Measurements from ENCODE around the gene DNAH8.

DNAH8 gene

DNA sequence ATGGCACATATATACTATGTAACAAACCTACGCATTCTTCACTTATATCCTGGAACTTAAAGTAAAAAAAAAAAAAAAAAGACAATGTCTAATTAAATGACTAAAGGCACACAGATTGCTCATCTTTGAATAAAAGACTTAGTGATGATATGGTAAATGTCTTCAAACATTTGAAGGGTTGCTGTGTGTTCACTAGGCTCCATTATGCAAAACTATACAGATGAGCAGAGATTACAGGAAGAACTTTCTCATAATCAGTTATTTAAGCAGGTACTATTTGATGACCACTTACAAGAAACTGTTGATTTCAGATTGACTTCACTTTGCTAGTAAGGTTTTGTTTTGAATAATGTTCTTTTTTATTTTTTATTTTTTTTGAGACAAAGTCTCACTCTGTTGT is 34.4 kb downstream of the DNAH8 start:
- DNase-seq (no peak), ATAC-seq (replicated peaks) (no peak)
- no peaks in the 10 kb centered on the region for H3K36me3 Mint-ChIP-seq
- H3K4me1 Mint-ChIP-seq: no peaks in the 10 kb centered on the region
- H3K27ac Mint-ChIP-seq: no peak overlapping the region
- H3K4me3 Mint-ChIP-seq: no peak overlapping the region
- no peaks in the 10 kb centered on the region for H3K9me3 Mint-ChIP-seq
- H3K27me3 Mint-ChIP-seq: peaks cover 5 to 32% of the 10 kb centered on the region in 2 donors

- DNase-seq (no peak), ATAC-seq (replicated peaks) (no peak)
- H3K36me3 Mint-ChIP-seq: no peaks in the 10 kb centered on the region
- no peak overlapping the region for H3K27ac Mint-ChIP-seq
- no peak overlapping the region for H3K4me3 Mint-ChIP-seq
- H3K9me3 Mint-ChIP-seq: no peaks in the 10 kb centered on the region
- H3K27me3 Mint-ChIP-seq: peaks cover 5 to 22% of the 10 kb centered on the region in 2 donors
- no peaks in the 10 kb centered on the region for H3K4me1 Mint-ChIP-seq
Observed at GRCh38 chr6:38750968-38751615, 36.0 kb downstream of the DNAH8 start.

DNA sequence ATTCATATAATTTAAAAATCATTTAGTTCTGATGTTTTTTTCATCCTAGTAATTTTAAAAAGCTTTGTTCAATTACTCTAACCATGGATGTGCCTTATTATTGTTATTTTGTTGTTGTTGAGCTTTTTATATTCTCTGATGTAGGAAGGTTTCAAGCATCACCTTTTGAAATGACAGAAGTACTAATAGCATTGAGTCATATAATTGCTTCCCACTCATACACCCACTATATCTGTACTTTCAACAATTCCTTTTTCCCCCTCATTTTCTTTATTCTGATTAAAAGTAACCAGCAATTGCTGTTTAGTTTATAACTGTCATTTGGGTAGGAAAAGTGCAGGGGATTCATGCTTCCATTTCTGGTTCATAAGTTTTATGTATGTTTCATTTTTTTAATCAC is 38.6 kb downstream of the DNAH8 start:
- no peak overlapping the region for H3K4me3 Mint-ChIP-seq
- H3K9me3 Mint-ChIP-seq: no peaks in the 10 kb centered on the region
- no peak overlapping the region for H3K27ac Mint-ChIP-seq
- no peak for DNase-seq
- no peaks in the 10 kb centered on the region for H3K36me3 Mint-ChIP-seq
- peaks cover 5 to 15% of the 10 kb centered on the region in 2 donors for H3K27me3 Mint-ChIP-seq
- no peak for ATAC-seq (replicated peaks)
- H3K4me1 Mint-ChIP-seq: no peaks in the 10 kb centered on the region

- Mint-ChIP-seq H3K36me3 (no peaks in the 10 kb centered on the region), H3K4me3 (no peak overlapping the region), H3K27me3 (peaks cover 5 to 8% of the 10 kb centered on the region in 2 donors), H3K27ac (no peak overlapping the region), H3K9me3 (no peaks in the 10 kb centered on the region), H3K4me1 (no peaks in the 10 kb centered on the region)
- ATAC-seq (replicated peaks) (no peak), DNase-seq (no peak)
Observed at GRCh38 chr6:38755207-38755606, 40.1 kb downstream of the DNAH8 start.

DNA sequence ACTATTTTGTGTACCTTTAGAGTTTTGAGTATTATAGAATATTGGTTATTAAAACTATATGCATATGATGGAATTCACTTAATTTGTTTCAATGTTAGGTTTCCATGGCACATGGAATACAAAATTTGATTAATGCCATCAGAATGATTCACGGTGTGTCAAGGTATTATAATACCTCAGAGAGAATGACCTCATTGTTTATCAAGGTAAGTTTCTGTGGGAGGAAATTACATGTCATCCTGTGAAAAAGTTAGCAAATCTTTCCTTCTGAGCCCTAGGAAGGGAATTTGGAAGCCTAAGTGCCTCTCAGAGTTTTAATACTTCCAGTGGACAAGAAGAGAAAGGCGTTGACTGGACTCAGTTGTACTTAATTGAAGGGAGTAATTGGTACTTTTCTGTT is 40.8 kb downstream of the DNAH8 start:
- Mint-ChIP-seq H3K9me3 (peaks cover 0 to 3% of the 10 kb centered on the region in 2 donors), H3K4me3 (no peak overlapping the region), H3K27me3 (peaks cover 5 to 8% of the 10 kb centered on the region in 2 donors), H3K36me3 (peaks cover 0 to 6% of the 10 kb centered on the region in 2 donors), H3K4me1 (no peaks in the 10 kb centered on the region), H3K27ac (no peak overlapping the region)
- ATAC-seq (replicated peaks): no peak
- no peak for DNase-seq

GRCh38 chr6:38760097-38760496 is 45.0 kb downstream of the DNAH8 start:
- Mint-ChIP-seq H3K36me3 (peaks cover 0 to 7% of the 10 kb centered on the region in 2 donors), H3K4me1 (peaks cover 0 to 3% of the 10 kb centered on the region in 2 donors)
- ATAC-seq (replicated peaks): no peak

GRCh38 chr6:38762848-38763247 is 47.7 kb downstream of the DNAH8 start:
- peaks cover 0 to 3% of the 10 kb centered on the region in 2 donors for H3K9me3 Mint-ChIP-seq
- peaks cover 0 to 7% of the 10 kb centered on the region in 2 donors for H3K36me3 Mint-ChIP-seq
- peaks cover 23% of the 10 kb centered on the region in 2 donors for H3K27me3 Mint-ChIP-seq
- H3K4me1 Mint-ChIP-seq: peaks cover 0 to 3% of the 10 kb centered on the region in 2 donors
- no peak overlapping the region for H3K4me3 Mint-ChIP-seq
- no peak for ATAC-seq (replicated peaks)
- no peak for DNase-seq
- no peak overlapping the region for H3K27ac Mint-ChIP-seq

More at GRCh38 chr6:38760097-38760496, 45.0 kb downstream of the DNAH8 start:
- Mint-ChIP-seq H3K9me3 (peaks cover 0 to 3% of the 10 kb centered on the region in 2 donors), H3K27ac (no peak overlapping the region), H3K4me3 (no peak overlapping the region), H3K27me3 (peaks cover 17 to 23% of the 10 kb centered on the region in 2 donors)
- no peak for DNase-seq

GRCh38 chr6:38767560-38767959 is 52.4 kb downstream of the DNAH8 start:
- no peak overlapping the region for H3K27ac Mint-ChIP-seq
- no peak for ATAC-seq (replicated peaks)
- H3K9me3 Mint-ChIP-seq: peaks cover 2 to 5% of the 10 kb centered on the region in 2 donors
- DNase-seq: no peak
- no peak overlapping the region for H3K4me3 Mint-ChIP-seq
- H3K4me1 Mint-ChIP-seq: peaks cover 7 to 10% of the 10 kb centered on the region in 2 donors
- H3K36me3 Mint-ChIP-seq: peaks cover 2 to 3% of the 10 kb centered on the region in 2 donors
- H3K27me3 Mint-ChIP-seq: peaks cover 16 to 27% of the 10 kb centered on the region in 2 donors

- peaks cover 11 to 16% of the 10 kb centered on the region in 2 donors for H3K9me3 Mint-ChIP-seq
- peaks cover 27 to 39% of the 10 kb centered on the region in 2 donors for H3K4me1 Mint-ChIP-seq
- H3K36me3 Mint-ChIP-seq: peaks cover 3 to 14% of the 10 kb centered on the region in 2 donors
- H3K27me3 Mint-ChIP-seq: peaks cover 0 to 5% of the 10 kb centered on the region in 2 donors
- H3K4me3 Mint-ChIP-seq: no peak overlapping the region
- peak; percentile 10 to 34 for ATAC-seq (replicated peaks)
- no peak overlapping the region for H3K27ac Mint-ChIP-seq
- DNase-seq: no peak
Observed at GRCh38 chr6:38773338-38773737, 58.2 kb downstream of the DNAH8 start.

DNA sequence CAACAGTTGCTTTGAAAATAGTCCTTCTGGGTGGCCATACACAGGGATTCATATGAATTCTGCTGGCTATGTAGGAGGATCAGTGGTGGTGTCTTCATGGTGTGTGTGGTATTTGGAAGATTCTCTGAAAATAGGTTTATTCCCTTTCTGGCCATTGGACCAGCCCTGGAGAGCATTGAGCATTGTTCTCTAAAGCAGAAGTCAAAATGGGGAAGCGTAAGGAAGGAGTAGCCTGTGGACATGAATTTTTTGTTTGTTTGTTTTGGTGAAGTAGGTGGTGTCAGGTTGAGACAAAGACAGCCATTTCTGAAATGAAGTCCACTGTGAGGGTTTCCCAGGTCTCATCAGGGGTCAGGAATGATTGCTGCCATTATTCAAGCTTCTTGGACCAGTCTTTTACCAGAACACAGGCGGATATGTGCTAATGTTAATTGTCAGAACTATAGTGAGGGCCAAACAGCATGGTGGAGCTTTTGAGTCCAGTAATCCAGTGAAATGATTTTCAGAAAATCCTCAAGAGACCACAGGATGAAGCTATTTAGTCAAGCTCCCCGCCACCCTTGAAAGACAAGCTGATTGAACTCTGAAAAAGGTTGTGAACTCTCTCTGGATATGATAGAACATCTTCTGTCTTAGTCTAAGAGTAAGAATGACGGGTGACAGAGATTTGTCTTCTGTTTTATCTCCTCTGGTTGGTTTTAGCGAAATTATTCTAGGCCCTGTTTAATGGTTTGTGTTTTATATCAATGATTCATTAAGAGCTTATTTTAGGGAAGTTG is 60.0 kb downstream of the DNAH8 start:
- H3K27me3 Mint-ChIP-seq: peaks cover 0 to under 1% of the 10 kb centered on the region in 2 donors
- H3K36me3 Mint-ChIP-seq: peaks cover 1 to 11% of the 10 kb centered on the region in 2 donors
- peaks cover 25 to 33% of the 10 kb centered on the region in 2 donors for H3K4me1 Mint-ChIP-seq
- no peak for DNase-seq
- ATAC-seq (replicated peaks): peak; percentile 38 to 50
- peak overlapping the region in 1 of 2 donors; percentile 7 for H3K4me3 Mint-ChIP-seq
- H3K27ac Mint-ChIP-seq: peak overlapping the region; percentile 84
- peaks cover 9 to 11% of the 10 kb centered on the region in 2 donors for H3K9me3 Mint-ChIP-seq

DNA sequence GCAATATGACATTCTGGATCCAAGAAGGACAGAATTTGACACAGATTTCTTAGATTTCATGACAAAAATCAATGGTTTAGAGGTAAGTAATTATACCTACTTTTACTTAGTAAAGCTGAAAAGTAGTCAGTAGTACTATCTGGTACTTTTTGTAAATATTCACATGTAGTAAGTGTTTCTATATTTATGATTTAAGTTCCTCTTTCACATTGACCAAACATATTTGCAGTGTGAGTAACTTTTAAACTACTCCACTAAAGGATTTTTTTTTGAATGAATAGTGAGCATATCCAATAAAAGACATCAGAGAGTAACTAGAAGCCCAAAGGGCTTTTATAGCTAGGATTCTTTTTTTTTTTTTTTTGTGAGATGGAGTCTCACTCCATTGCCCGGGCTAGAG is 60.8 kb downstream of the DNAH8 start:
- H3K4me1 Mint-ChIP-seq: peaks cover 25 to 33% of the 10 kb centered on the region in 2 donors
- H3K27ac Mint-ChIP-seq: peak overlapping the region; percentile 84
- H3K4me3 Mint-ChIP-seq: no peak overlapping the region
- ATAC-seq (replicated peaks) (peak; percentile 92), DNase-seq (no peak)
- H3K9me3 Mint-ChIP-seq: peaks cover 9 to 11% of the 10 kb centered on the region in 2 donors
- peaks cover 0 to 8% of the 10 kb centered on the region in 2 donors for H3K27me3 Mint-ChIP-seq
- H3K36me3 Mint-ChIP-seq: peaks cover 1 to 11% of the 10 kb centered on the region in 2 donors

- Mint-ChIP-seq H3K36me3 (peaks cover 1 to 11% of the 10 kb centered on the region in 2 donors), H3K4me1 (peaks cover 22 to 31% of the 10 kb centered on the region in 2 donors), H3K27ac (no peak overlapping the region), H3K27me3 (peaks cover 0 to 11% of the 10 kb centered on the region in 2 donors), H3K4me3 (no peak overlapping the region), H3K9me3 (peaks cover 9 to 11% of the 10 kb centered on the region in 2 donors)
- DNase-seq (no peak), ATAC-seq (replicated peaks) (no peak)
Observed at GRCh38 chr6:38776515-38776914, 61.4 kb downstream of the DNAH8 start.

- Mint-ChIP-seq H3K27me3 (peaks cover 0 to 11% of the 10 kb centered on the region in 2 donors), H3K4me1 (peaks cover 13 to 17% of the 10 kb centered on the region in 2 donors), H3K4me3 (no peak overlapping the region), H3K27ac (no peak overlapping the region), H3K36me3 (peaks cover 1 to 6% of the 10 kb centered on the region in 2 donors), H3K9me3 (peaks cover 3 to 5% of the 10 kb centered on the region in 2 donors)
- ATAC-seq (replicated peaks) (no peak), DNase-seq (no peak)
Observed at GRCh38 chr6:38779310-38780062, 64.4 kb downstream of the DNAH8 start.

- ATAC-seq (replicated peaks) (no peak), DNase-seq (no peak)
- H3K4me1 Mint-ChIP-seq: peaks cover 0 to 3% of the 10 kb centered on the region in 2 donors
- no peak overlapping the region for H3K27ac Mint-ChIP-seq
- H3K36me3 Mint-ChIP-seq: no peaks in the 10 kb centered on the region
- no peaks in the 10 kb centered on the region for H3K9me3 Mint-ChIP-seq
- peaks cover 5 to 15% of the 10 kb centered on the region in 2 donors for H3K27me3 Mint-ChIP-seq
- no peak overlapping the region for H3K4me3 Mint-ChIP-seq
Observed at GRCh38 chr6:38782616-38783015, 67.5 kb downstream of the DNAH8 start.

All from stimulated activated naive B cell treated with anti-CD40 and anti-IgM and Interleukin-4, amounts not matched to agents 10 μg/mL and 1 μg/mL and 100 μg/mL, for 72 hours (primary cell).